ENCODE data around the gene LCN6.

DNA sequence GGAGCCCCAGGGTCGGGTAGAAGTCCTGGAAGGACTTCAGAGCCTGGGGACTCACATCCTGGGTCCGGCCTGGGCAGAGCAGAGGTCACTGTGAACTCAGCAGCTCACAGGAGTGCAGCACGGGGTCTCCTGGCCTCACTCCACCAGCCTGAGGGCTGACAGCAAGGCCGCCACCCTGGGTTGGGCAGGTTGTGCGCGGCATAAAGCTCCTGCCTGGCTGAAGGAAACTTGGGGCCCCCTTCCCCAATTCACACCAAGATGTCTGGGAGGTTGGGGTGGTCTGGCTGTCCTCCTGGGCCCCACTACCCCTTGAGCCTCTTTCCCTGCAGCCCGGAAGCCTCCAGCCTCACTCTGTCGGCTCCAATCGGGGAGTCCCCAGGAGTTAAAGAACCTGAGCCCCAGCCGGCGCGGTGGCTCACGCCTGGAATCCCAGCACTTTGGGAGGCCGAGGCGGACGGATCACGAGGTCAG is 13.9 kb upstream of the LCN6 start:
- TF ChIP-seq CTCF (IDR thresholded peaks at IDR 0.05; ENCODE audit: insufficient read depth, low read length, poor library complexity, severe bottlenecking): no peak
- TF ChIP-seq EZH2phosphoT487 (conservative IDR thresholded peaks at IDR 0.05; ENCODE audit: low read length): no peak

Measured in SU-DHL-6 (cell line).